Measurements from ENCODE around the gene TTLL12.

TTLL12 gene

GRCh38 chr22:43172191-43172590, 14.7 kb downstream of the TTLL12 start:
- no peak overlapping the region for H3K4me3 ChIP-seq (ENCODE audit: low read length)
- no peaks in the 10 kb centered on the region for H3K4me1 ChIP-seq (ENCODE audit: low read length)
- no peaks in the 10 kb centered on the region for H3K9me3 ChIP-seq (ENCODE audit: insufficient read depth, low read length)
- no peak for TF ChIP-seq EZH2phosphoT487 (IDR thresholded peaks at IDR 0.05; ENCODE audit: low read depth)
- H3K27ac ChIP-seq (ENCODE audit: low read length): no peak overlapping the region
- no peaks in the 10 kb centered on the region for H4K20me1 ChIP-seq (ENCODE audit: insufficient read depth, low read length)
- no peak overlapping the region for H3K4me2 ChIP-seq (ENCODE audit: low read length)
- H3K9ac ChIP-seq (ENCODE audit: low read length): no peak overlapping the region
- no peaks in the 10 kb centered on the region for H3K79me2 ChIP-seq (ENCODE audit: low read length)
- no peak overlapping the region for H2AFZ ChIP-seq (ENCODE audit: low read depth, low read length)
- H3K36me3 ChIP-seq (replicated peaks; ENCODE audit: low read depth, low read length): peaks cover 61% of the 10 kb centered on the region
- H3K27me3 ChIP-seq (ENCODE audit: low read depth, low read length): no peaks in the 10 kb centered on the region

GRCh38 chr22:43171607-43172006, 15.3 kb downstream of the TTLL12 start:
- Histone ChIP-seq H4K20me1 (ENCODE audit: insufficient read depth, low read length) (no peaks in the 10 kb centered on the region), H3K27me3 (ENCODE audit: low read depth, low read length) (no peaks in the 10 kb centered on the region), H2AFZ (ENCODE audit: low read depth, low read length) (no peak overlapping the region), H3K4me1 (ENCODE audit: low read length) (no peaks in the 10 kb centered on the region), H3K79me2 (ENCODE audit: low read length) (no peaks in the 10 kb centered on the region), H3K36me3 (replicated peaks; ENCODE audit: low read depth, low read length) (peaks cover 58% of the 10 kb centered on the region), H3K27ac (ENCODE audit: low read length) (no peak overlapping the region), H3K9ac (ENCODE audit: low read length) (no peak overlapping the region), H3K9me3 (ENCODE audit: insufficient read depth, low read length) (no peaks in the 10 kb centered on the region), H3K4me3 (ENCODE audit: low read length) (no peak overlapping the region), H3K4me2 (ENCODE audit: low read length) (no peak overlapping the region)
- TF ChIP-seq CTCF (IDR thresholded peaks at IDR 0.05; ENCODE audit: low read depth, low read length) (no peak), EZH2phosphoT487 (IDR thresholded peaks at IDR 0.05; ENCODE audit: low read depth) (no peak)

GRCh38 chr22:43171019-43171491, 15.9 kb downstream of the TTLL12 start:
- TF ChIP-seq EZH2phosphoT487 (IDR thresholded peaks at IDR 0.05; ENCODE audit: low read depth): no peak
- TF ChIP-seq CTCF (IDR thresholded peaks at IDR 0.05; ENCODE audit: low read depth, low read length): no peak
- no peak overlapping the region for H2AFZ ChIP-seq (ENCODE audit: low read depth, low read length)
- H3K9ac ChIP-seq (ENCODE audit: low read length): no peak overlapping the region
- H3K4me3 ChIP-seq (ENCODE audit: low read length): no peak overlapping the region
- H3K27me3 ChIP-seq (ENCODE audit: low read depth, low read length): no peaks in the 10 kb centered on the region
- H4K20me1 ChIP-seq (ENCODE audit: insufficient read depth, low read length): no peaks in the 10 kb centered on the region
- no peak overlapping the region for H3K4me2 ChIP-seq (ENCODE audit: low read length)
- no peaks in the 10 kb centered on the region for H3K4me1 ChIP-seq (ENCODE audit: low read length)
- H3K9me3 ChIP-seq (ENCODE audit: insufficient read depth, low read length): no peaks in the 10 kb centered on the region
- H3K27ac ChIP-seq (ENCODE audit: low read length): no peak overlapping the region
- H3K36me3 ChIP-seq (replicated peaks; ENCODE audit: low read depth, low read length): peaks cover 57% of the 10 kb centered on the region
- no peaks in the 10 kb centered on the region for H3K79me2 ChIP-seq (ENCODE audit: low read length)

GRCh38 chr22:43170131-43170480, 16.8 kb downstream of the TTLL12 start:
- TF ChIP-seq EZH2phosphoT487 (IDR thresholded peaks at IDR 0.05; ENCODE audit: low read depth): no peak
- no peak for TF ChIP-seq CTCF (IDR thresholded peaks at IDR 0.05; ENCODE audit: low read depth, low read length)
- Histone ChIP-seq H3K79me2 (ENCODE audit: low read length) (no peaks in the 10 kb centered on the region), H3K9me3 (ENCODE audit: insufficient read depth, low read length) (no peaks in the 10 kb centered on the region), H2AFZ (ENCODE audit: low read depth, low read length) (no peak overlapping the region), H3K36me3 (replicated peaks; ENCODE audit: low read depth, low read length) (peaks cover 52% of the 10 kb centered on the region), H3K9ac (ENCODE audit: low read length) (no peak overlapping the region), H3K4me1 (ENCODE audit: low read length) (no peaks in the 10 kb centered on the region), H3K4me3 (ENCODE audit: low read length) (no peak overlapping the region), H3K4me2 (ENCODE audit: low read length) (no peak overlapping the region), H4K20me1 (ENCODE audit: insufficient read depth, low read length) (no peaks in the 10 kb centered on the region), H3K27ac (ENCODE audit: low read length) (no peak overlapping the region), H3K27me3 (ENCODE audit: low read depth, low read length) (no peaks in the 10 kb centered on the region)
